NCI-H2029 (cell line): Measurements from ENCODE around the gene FGF18.
A peak's percentile ranks its signal among the peaks of the same experiment; 100 is the strongest.

Experiments
- DNase-seq: peaks from one replicate; lab custom pipeline; 2025; lab: John Stamatoyannopoulos, UW

The FGF18 gene

GRCh38 chr5:171442287-171443042, 23.0 kb downstream of the FGF18 start:
- no peak for DNase-seq

DNA sequence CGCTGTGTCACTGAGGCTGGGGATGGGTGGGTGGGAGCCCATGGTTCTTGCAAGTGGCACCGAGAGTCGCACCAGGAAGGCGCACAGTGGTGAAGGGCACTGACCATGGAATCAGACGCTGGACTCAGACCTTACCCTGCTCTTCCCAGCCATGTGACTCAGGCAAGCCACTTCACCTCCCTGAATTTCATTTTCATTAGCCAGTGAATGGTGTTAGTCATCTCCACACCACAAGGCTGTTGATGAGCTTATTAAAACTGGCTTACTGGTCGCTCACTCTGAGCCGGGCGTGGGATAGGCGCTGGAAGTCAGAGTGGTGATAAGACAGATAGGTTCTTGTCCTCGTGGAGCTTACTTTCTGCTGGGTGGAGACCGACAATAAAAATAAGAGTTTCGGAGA, 25.1 kb downstream of the FGF18 start:
- no peak for DNase-seq

DNA sequence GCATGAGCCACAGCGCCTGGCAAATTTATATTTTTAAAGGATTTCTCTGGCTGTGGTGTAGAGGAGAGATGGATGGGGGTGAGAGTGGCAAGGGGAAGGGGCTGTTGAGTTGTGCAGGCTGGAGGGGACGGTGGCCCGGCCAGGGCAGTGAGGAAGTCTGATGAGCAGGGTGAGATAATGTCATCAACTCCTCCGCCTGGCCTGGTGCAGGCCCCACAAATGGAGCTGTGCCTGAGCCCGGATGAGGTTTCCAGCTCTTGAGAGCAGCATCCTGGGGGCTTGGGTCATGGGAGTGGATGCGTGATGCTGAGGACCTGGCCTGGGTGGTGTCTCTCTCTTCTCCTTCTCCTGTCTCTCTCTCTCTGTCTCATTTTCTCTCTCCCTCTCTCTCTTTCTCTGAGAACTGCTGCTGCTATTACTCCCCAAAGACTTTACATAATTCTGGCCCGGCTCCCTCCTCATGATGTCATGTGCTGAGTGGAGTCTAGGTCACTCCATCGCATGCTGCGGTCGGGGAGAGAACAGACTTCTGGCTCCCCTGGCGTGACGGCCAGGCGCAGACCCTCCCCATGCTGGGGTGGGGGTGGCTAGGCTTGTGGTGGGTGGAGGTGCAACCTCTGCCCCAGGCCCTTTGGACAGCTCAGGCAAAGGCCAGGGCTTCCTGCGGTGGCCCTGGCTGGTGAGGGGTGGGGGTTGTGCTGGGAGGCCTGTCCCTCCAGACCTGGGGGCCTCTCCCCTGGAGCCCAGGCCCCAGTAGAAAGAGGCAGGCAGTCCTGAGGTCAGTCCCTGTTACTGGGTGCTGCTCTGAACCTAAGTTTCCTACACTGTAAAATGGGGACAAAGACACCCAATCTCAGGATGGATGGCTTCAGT, 26.4 kb downstream of the FGF18 start:
- no peak for DNase-seq

- no peak for DNase-seq
Measured at GRCh38 chr5:171447226-171447625, 27.8 kb downstream of the FGF18 start.

DNA sequence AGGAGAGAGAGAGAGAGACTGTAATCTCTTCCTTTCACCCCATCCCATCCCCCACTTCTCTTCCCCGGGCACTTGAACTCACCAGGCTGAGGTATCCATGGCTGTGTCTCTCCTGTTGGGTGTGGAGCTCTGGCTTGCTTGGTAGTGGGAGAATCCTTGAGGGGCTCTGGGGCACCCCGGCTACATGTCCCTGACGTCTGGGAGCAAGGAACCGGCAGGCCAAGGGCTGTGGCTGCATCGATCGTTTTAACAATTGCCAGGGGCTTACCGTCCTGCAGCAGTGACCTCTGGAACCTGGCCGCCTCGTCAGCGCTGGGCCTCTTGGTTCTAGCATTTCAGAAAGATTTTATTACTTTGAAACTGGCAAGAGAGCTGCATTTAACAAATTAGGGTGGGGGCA, 30.0 kb downstream of the FGF18 start:
- DNase-seq, result no peak

GRCh38 chr5:171450423-171451331, 31.2 kb downstream of the FGF18 start:
- DNase-seq, result peak; percentile 47

- DNase-seq, result no peak
Measured at GRCh38 chr5:171451421-171451820, 32.0 kb downstream of the FGF18 start.

DNA sequence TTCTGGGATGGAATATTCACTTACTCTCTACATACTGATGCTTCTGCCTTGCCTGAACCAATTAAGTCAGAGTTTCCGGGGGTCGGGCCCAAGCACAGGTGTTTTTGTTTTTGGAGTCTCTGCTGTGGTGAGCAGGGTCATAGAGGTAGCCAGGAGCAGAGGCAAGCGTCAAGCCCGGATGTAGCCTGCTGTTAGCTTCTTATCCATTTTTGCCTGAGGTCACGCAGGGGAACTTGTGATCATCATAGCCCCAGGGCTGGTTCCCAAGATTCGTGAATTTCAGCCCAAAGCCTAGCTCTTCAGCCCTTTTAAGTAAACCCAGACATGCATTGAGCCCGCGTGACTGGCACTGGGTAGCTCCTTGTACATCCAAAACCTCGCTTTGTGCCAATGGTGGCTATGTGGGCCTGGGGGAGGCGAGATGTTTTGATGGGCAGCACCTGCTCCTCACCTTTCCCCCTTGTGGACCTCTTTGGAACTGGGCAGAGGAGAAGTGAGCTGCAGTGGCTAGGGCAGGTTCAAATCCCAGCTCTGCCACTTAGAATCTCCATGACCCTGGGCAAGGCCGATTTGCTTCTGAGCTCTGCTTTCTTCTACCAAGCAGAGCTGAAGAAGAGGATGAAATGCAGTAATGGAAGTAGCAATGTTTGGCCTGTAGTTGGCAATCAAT, 33.7 kb downstream of the FGF18 start:
- no peak for DNase-seq

GRCh38 chr5:171453988-171454387, 34.5 kb downstream of the FGF18 start:
- no peak for DNase-seq

DNA sequence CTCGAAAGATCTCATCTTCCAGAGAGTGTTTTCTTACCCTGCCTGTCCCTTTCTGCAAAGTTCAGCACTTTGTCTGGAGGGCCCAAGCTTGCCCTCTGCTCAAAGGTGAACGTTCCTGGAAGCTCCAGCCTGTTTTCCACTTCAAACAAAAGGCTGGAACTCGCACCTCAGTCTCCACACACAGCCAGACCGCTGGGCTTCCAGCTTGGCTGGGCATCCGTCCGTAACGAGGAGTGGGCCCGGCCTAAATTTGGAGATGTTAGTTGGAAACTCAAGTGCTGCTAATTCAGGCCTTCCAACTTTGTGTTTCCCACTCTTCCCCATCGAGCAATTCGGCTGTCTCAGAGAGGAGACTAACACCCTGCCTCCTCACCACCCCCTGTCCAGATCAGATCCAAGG, 35.1 kb downstream of the FGF18 start:
- no peak for DNase-seq

GRCh38 chr5:171455522-171455921, 36.1 kb downstream of the FGF18 start:
- DNase-seq, result no peak

DNA sequence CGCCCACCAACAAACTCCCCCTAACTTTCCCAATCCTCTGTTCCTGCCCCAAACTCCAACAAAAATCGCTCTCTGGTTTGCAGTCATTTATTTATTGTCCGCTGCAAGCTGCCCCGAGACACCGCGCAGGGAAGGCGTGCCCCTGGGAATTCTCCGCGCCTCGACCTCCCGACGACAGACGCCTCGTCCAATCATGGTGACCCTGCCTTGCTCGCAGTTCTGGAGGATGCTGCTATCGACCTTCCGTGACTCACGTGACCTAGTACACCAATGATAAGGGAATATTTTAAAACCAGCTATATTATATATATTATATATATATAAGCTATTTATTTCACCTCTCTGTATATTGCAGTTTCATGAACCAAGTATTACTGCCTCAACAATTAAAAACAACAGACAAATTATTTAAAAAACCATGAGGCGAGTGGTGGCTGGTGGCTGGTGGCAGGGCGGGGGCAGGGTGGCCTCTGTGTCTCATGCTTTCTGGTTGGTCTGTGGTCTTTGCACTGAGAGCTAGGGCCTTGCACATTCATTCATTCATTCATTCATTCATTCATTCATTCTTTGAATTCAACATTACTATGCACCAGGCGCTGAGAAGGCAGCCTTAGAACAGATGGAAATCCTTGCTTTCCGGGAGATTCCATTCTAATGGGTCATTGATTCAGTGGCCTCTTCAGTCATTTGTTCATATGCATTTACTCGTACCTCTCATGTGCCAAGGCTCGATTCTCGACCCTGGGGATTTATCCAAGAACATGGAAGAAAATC, 37.9 kb downstream of the FGF18 start:
- DNase-seq, result no peak

DNA sequence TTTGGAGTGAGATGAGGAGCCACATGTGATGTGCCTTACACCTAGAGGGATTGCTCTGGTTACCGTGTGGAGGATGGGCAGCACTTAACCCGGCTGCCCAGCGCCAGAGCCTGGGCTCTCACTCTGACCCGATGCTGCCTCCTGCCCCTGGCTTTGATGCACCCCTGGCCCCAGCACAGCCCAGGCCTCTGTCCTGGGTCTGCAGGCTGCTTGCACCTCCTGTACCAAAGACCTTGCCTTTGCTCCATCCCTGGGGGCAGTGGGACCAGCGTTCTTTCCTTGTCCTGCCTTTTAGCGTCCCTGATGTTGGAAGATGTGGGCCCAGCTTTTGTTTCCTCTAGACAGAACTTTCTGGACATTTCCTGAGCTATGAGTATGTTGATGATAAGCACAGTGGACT, 40.4 kb downstream of the FGF18 start:
- DNase-seq, result no peak

DNA sequence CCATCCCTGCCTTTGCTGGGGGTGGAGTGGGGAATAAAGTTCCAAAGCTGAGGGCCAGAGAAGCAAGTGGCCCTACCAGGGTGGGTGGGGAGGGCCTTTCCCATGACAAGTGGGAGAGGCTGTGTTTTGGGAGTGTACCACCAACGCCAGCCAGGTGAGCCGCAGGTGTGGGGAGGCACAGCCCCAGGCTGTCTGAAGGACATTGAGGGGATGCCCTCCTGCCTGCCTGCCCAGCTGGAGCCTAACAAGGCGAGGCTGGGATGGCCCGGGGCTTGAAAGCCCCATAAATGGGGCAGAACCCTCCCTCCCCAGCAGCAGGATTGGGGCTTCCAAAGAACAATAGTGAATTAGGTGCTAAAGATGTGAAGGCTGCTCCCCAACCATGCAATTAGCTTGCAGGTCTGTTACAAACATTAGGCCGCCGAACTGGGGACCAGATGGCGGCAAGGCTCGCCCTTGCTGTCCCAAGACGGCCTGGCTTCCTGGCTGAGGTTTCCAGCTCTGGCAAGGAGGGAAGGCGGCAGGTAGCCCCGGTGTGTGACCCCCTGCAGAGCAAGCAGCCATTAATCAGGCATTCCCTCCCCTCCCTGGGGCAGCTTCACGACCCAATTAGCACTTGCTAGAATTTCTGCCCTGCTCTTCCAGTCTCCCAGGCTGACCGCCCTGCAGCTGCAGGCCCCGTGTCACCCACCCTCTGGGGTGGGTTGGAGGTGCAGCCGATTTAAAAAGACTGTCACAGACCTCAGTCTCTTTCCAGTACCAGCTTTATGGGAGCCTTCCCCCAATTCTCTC, 42.9 kb downstream of the FGF18 start:
- DNase-seq, result no peak

DNA sequence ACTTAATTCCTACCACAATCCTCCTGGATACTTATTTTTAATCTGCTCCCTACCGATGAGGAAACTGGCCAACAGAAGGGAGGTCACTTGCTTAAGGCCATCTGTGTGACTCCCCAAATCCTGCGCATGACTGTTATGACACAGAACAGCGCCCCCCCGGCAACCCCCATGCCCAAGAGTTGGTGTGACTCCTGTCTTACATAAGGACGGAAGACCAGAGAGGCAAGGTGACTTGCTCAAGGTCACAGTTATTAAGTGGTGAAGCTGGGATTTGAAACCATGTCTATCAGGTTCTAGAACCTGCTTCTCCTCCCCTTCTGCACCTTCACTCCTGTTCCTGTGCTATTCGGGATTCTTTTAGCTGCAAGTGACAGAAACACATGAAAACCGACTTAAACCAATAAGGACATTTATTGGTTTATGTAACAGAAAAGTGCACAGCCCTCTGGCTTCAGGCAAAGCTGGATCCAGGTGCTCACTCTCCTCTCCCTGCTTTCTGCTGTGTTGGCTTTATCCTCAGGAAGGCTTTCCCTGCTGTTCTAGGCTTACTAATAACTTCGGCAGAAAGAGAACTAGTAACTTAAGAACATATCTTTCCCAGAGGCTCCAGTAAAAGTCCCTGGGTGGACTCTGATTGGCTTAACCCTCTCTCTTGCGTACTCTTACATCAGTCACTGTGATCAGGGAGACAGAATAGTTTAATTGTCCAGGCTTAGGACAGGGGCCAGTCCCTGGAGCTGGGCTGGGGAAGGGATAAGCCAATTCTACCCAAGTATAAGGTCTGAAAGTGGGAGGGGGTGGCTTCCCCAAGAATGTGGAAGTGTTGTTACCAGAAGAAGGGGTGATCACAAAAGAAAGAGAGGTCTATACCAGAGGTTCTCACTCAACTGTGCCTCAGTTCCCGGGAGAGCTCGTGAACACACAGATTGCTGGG, 43.7 kb downstream of the FGF18 start:
- no peak for DNase-seq

DNA sequence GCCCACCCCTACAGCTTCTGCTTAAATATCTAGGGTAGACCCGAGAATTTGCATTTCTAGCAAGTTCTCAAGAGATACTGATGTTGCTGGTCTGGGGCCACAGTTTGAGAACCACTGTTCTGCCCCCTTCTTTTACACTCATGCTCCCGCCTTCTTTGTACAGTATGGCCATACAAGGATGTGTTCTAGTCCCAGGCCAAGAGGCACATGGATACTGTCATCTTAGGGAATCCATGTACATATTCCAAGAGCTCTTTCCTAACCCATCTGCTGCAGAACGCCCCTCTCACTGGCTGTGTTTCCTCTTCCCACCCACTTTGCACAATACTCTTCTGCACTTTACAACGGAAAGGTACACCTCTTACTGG, 44.4 kb downstream of the FGF18 start:
- no peak for DNase-seq

DNA sequence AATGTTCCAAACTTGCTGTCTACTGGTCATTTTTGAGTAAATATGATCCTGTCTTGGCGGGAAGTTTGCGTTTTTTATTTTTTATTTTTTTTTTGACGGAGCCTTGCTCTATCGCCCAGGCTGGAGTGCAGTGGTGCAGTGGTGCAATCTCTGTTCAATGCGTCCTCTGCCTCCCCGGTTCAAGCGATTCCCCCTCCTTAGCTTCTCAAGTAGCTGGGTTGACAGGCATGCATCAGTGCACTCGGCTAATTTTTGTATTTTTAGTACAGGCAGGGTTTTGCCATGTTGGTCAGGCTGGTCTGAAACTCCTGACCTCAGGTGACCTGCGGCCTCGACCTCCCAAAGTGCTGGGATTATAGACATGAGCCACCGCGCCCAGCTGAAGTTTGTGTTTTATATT, 45.4 kb downstream of the FGF18 start:
- DNase-seq, result no peak

DNA sequence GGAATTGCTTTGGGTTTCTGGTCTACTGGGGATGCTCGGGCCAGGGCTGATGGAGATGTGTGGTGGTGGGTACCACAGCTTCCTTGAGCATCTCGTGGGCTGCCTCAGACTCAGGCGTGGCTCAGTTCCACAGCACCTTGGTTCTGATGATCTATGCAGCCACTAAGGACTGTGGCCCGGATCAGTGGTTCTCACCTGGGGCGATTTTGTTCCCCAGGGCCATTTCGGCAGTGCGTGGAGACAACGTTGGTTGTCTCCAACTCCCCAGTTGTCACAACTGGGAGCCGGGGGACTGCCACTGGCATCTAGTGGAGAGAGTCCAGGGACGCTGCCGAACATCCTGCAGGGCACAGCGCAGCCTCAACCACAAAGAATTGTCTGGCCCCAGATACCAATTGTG, 47.7 kb downstream of the FGF18 start:
- DNase-seq, result no peak

- DNase-seq, result peak; percentile 10
Measured at GRCh38 chr5:171469326-171469725, 49.9 kb downstream of the FGF18 start.
